AG08395 (cell line): ENCODE measurements around the gene RAB29.
"Not testable (repeated sequence)": the region's sequence is repeated elsewhere in the genome, so short reads cannot be mapped to it uniquely, and the experiment has no call there.

Experiments used
- DNase-seq: peaks from one replicate; pipeline ENCODE4 v3.0.0; 2012; ENCODE audit warnings: mixed read lengths, low spot score

The RAB29 gene, protein sequence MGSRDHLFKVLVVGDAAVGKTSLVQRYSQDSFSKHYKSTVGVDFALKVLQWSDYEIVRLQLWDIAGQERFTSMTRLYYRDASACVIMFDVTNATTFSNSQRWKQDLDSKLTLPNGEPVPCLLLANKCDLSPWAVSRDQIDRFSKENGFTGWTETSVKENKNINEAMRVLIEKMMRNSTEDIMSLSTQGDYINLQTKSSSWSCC

GRCh38 chr1:205775015-205775716, at the start of gene RAB29:
RAB29 (minus strand) TSS chr1:205775482; CDS start chr1:205774956, 526 bp downstream.
- DNase-seq = peak; percentile 83

DNA sequence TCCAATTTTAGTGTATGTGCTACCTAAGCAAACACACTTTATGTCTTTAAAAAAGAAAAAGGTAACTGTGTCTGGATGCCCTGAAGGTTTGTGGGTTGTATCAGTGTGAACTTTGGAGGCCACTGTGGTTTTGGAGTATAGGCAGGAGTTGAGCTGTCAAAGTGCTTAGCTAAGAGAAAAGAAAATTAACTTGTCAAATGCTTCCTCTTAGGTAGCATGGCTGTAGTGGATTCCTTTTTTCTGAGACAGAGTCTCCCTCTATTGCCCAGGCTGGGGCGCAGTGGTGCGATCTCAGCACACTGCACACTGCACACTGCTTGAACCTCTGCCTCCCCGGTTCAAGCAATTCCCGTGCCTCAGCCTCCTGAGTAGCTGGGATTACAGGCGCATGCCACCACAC, 48.9 kb upstream of the RAB29 start:
- DNase-seq = no peak

GRCh38 chr1:205823260-205823659, 48.0 kb upstream of the RAB29 start:
- not testable (repeated sequence) for DNase-seq

DNA sequence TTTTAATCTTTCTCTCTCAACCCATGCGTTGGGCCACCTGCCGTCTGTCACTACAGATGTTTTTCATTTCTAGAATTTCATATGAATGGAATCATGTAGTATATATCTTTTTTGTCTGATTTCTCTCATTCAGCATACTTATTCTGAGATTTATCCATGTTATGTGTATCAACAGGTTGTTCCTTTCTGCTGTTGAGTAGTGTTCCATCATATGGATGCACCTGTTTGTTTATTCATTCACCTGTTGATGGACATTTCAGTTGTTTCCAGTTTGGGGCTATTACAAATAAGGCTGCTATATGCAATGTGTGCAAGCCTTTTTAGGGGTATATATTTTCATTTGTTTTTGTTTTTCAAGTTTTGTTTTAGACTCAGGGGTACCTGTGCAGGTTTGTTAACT, 47.1 kb upstream of the RAB29 start:
- DNase-seq = no peak

GRCh38 chr1:205817988-205818387, 42.7 kb upstream of the RAB29 start:
- no peak for DNase-seq

GRCh38 chr1:205817364-205817763, 42.1 kb upstream of the RAB29 start:
- DNase-seq = no peak

GRCh38 chr1:205813755-205814058, 38.4 kb upstream of the RAB29 start:
- no peak for DNase-seq

- peak; percentile 100 for DNase-seq
Observed at GRCh38 chr1:205812878-205813754, 37.8 kb upstream of the RAB29 start, which contains the start of gene SLC41A1. SLC41A1 (minus strand) TSS chr1:205813198; CDS start chr1:205810441, 2,757 bp downstream.

DNA sequence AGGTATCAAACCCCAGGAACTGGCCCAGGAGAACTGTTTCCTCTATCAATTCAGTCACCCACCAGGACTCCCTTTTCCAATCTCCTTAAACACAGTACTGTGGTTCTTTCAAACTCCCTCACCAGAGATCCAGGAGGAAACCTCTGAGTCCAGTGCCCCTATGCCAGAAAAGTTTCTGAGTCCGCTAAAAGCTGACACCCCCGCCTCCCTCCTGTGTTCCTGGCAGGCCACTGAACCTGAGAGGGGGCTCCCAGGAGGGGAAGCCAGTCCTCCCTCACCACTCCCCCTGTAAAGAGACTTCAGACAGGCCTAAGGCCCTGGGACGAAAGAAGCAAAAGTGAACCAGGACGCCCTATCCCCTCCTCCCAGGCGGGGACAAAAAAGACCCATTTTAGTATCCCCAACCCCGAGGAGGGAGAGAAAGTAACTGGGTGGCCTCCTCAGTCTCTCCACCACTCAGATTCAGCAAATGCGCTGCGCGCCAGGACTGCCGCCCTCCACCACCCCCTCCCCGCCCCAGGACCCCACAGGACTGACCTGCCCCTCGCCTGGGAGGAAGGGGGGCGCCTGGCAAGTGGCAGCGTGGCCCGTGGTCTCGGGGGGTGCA, 37.1 kb upstream of the RAB29 start:
- DNase-seq = peak; percentile 44

DNA sequence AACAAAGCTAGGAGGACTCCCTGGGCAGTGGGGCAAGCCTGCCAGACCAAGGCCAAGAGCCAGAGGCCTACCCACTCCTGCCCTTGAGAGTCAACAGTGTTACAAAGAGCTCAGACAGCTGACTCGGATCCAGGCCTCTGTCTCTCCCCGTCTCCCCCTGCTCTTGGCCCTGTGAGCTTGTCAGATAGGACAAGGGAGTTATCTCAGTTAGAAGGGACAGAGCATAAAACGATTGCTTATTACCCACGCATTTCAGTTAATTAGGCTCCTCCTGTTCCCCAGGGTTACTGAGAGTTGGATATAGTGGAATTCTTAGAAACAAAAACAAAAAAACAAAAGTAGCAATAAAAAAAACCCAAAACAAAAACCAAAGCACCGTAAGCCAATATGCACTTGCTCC, 36.4 kb upstream of the RAB29 start:
- peak; percentile 17 for DNase-seq

- DNase-seq = no peak
Observed at GRCh38 chr1:205810448-205811157, 35.3 kb upstream of the RAB29 start.

DNA sequence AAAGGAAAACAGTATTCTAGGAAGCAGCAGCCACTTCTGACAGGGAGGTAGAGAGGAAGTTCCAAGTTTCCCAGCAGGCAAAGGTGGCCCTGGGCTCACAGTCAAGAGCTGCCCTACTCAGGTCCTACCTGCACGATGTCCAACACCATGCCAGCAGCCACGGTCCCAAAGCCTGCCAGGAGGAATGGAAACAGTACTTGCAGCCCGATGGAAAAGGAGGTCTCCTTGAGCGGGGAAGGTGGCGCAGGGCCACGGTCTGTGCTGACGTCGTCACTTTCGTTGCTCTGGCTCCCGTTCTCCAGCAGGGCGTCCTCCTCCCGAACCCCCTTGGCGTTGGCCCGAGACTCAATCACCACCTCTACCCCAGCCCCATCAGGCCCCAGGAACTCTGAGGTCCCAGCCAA, 34.7 kb upstream of the RAB29 start:
- no peak for DNase-seq

DNA sequence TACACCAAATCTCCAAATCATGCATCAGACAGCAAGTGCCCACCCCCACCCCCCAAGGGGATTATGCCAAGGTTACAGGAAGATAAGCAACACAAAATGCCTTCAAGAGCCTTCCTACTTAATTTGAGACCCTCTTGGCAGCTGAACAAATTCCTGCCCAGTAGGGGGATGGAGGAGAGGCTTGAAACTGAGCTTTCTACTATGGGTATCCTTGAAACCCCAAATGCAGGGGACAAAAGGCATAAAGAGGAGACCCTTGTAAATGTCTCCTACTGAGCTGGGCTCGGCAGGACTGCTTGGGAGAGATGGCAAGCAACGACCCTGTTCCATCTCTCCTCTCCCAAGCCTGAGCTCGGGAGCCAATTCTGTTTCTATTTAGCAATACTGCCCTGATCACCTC, 34.2 kb upstream of the RAB29 start:
- no peak for DNase-seq

DNA sequence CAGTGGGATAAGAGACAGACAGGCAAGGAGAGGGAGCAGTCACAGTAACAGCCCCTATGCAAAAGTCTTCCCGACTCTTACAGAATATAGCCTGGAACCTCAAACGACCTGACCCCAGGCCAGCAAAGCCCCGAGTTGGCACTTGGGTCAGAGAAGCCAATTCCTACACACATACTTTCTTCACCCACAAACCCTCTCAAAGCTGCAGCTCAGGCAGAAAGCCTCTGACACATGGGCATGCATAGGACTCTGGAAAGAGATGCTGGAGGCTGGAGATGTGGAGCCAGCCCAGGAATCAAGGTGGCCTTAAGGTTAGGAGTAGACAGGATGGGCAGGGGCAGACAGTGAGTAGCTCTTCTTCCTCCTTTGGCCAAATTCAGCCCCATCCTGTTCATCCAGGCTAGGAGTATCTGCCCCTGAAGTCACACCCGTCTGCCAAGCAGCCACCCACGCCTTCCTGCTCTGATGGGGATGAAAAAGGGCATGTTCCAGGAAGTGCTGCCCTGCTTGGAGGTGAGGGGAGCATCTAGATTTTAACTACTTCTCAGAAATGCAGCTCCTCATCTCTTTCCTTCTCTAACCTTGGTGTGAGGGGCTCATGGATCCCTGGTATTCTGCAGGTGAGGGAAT, 29.9 kb upstream of the RAB29 start:
- no peak for DNase-seq

DNA sequence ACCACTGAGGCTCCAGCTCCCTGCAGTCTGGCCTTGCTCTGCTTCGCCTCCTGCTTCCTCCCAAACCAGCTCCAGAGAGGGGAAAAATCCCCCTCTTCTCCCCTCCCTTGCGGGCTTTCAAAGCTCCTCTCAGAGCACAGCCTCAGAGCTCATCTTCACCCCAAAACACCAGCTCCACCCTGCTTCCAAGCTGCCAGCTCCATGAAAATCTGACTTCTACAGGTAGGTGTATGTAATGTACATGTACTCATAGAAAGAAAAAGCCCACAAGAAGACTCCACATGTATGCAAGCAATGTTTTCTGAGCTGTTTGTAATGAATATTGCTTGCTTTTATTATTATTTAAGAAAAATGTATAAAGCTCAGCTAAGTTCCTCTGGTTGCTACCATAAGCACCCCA, 29.3 kb upstream of the RAB29 start:
- DNase-seq = no peak

- DNase-seq = no peak
Observed at GRCh38 chr1:205803986-205804385, 28.7 kb upstream of the RAB29 start.

- no peak for DNase-seq
Observed at GRCh38 chr1:205802060-205802459, 26.8 kb upstream of the RAB29 start.

GRCh38 chr1:205800981-205801703, 25.9 kb upstream of the RAB29 start:
- no peak for DNase-seq

DNA sequence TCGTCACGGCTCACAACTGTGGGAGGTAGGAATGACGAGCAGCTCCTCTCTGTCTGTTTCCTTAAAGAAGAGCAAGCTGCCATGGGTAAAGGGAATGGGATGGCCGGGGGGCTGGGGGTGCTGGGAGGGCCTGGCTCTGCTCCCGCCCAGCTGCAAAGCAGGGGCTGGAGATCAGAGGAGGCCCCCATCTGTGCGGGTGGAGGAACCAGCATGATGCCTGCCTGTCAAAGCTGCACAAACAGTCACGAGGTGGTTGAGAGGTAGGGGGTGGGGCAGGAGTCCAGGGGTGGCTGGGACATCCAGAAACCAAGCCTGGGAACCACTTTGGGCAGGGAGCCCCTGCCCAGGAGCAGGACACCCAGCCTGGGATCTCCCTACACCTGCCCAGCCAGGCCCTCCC, 25.1 kb upstream of the RAB29 start:
- no peak for DNase-seq

GRCh38 chr1:205798577-205798976, 23.3 kb upstream of the RAB29 start:
- DNase-seq = no peak

GRCh38 chr1:205797168-205797567, 21.9 kb upstream of the RAB29 start:
- DNase-seq = no peak
